ENCODE measurements around the gene FOXG1. TPM values are rescaled to one million over a fixed set of nuclear protein-coding genes. Genes with fewer than 3 reads are reported as not detected.

The FOXG1 gene
- not detected for polyA plus RNA-seq (2012; ENCODE audit: insufficient read depth, insufficient read length, low read depth)

DNA sequence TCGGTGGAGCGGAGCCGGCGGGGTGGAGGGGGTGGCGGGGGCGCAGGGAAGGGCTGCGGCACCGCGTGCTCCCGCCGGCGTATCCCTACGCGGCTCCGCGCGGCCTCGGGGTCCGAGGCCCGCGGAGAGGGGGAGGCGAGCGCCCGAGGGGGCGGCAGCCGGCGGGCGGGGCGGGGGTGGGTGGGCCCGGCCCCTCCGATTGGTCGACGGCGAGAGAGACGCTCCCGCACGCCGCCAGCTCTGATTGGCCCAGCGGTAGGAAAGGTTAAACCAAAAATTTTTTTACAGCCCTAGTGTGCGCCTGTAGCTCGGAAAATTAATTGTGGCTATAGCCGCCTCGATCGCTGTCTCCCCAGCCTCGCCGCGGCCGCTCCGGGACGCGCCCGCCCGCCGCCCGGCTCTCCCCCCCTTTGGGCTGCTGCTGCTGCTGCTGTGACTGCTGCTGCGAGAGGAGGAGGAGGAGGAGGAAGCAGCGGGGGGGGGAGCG lies at the start of gene FOXG1:
Gene FOXG1, plus strand, starts transcription at position 319 of the 487 bp plus-strand sequence. CDS start 493 bp downstream, outside the sequence.
- peaks cover 36% of the 10 kb centered on the region for H3K27me3 ChIP-seq
- DNase-seq = no peak
- H3K36me3 ChIP-seq = no peaks in the 10 kb centered on the region
- TF ChIP-seq, protein P1, sequence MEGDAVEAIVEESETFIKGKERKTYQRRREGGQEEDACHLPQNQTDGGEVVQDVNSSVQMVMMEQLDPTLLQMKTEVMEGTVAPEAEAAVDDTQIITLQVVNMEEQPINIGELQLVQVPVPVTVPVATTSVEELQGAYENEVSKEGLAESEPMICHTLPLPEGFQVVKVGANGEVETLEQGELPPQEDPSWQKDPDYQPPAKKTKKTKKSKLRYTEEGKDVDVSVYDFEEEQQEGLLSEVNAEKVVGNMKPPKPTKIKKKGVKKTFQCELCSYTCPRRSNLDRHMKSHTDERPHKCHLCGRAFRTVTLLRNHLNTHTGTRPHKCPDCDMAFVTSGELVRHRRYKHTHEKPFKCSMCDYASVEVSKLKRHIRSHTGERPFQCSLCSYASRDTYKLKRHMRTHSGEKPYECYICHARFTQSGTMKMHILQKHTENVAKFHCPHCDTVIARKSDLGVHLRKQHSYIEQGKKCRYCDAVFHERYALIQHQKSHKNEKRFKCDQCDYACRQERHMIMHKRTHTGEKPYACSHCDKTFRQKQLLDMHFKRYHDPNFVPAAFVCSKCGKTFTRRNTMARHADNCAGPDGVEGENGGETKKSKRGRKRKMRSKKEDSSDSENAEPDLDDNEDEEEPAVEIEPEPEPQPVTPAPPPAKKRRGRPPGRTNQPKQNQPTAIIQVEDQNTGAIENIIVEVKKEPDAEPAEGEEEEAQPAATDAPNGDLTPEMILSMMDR (IDR thresholded peaks at IDR 0.05; ENCODE audit: low read depth, low read length) = no peak
- H3K4me1 ChIP-seq = no peaks in the 10 kb centered on the region
- H3K9me3 ChIP-seq = no peaks in the 10 kb centered on the region
- H3K4me3 ChIP-seq (ENCODE audit: low read depth, low read length) = no peak within 1 kb of the TSS

DNA sequence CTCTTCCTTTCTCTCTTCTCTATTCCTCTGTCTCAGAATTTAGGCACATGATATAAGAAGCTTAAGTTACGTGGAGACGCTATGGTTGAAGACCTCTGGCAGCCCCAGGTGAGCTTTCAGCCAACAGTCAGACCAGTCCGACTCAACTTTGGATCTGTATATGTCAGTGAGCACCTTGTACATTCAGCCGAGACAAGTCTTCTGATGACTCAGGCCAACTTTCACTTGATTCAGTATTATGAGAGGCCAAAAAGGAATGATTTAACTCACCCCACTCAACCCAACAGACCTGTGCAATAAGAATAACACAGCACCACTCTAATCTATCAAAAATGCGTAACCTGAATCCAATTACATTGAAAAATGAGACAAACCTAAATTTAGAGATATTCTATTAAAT lies 47.5 kb upstream of the FOXG1 start:
- Histone ChIP-seq H3K36me3 (no peaks in the 10 kb centered on the region), H3K9me3 (no peaks in the 10 kb centered on the region), H3K4me3 (ENCODE audit: low read depth, low read length) (no peak overlapping the region), H3K27me3 (no peaks in the 10 kb centered on the region), H3K4me1 (no peaks in the 10 kb centered on the region)
- no peak for DNase-seq
- TF ChIP-seq, protein P1 (IDR thresholded peaks at IDR 0.05; ENCODE audit: low read depth, low read length) = no peak

DNA sequence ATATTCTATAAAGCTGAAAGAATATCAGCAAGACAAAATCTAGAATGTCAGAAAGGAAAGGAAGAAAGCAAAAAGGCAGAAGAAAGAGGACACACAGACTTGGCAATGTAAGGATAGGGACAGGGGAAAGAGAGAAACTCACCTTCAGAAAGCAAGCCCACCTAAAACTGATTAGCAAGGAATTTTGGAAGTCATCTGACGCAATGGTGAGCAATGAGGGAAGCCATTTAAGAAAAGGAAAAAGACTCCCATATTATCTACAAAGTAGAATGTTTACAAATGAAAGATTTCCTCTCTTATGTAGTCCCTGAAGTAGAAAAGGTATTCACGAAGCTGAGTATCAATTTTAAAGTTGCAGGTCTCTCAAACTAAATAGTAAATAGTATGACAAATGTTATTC lies 35.2 kb upstream of the FOXG1 start:
- no peak for DNase-seq
- Histone ChIP-seq H3K9me3 (no peaks in the 10 kb centered on the region), H3K4me3 (ENCODE audit: low read depth, low read length) (no peak overlapping the region), H3K36me3 (no peaks in the 10 kb centered on the region), H3K4me1 (no peaks in the 10 kb centered on the region), H3K27me3 (no peaks in the 10 kb centered on the region)
- TF ChIP-seq, protein P1 (IDR thresholded peaks at IDR 0.05; ENCODE audit: low read depth, low read length) = no peak

DNA sequence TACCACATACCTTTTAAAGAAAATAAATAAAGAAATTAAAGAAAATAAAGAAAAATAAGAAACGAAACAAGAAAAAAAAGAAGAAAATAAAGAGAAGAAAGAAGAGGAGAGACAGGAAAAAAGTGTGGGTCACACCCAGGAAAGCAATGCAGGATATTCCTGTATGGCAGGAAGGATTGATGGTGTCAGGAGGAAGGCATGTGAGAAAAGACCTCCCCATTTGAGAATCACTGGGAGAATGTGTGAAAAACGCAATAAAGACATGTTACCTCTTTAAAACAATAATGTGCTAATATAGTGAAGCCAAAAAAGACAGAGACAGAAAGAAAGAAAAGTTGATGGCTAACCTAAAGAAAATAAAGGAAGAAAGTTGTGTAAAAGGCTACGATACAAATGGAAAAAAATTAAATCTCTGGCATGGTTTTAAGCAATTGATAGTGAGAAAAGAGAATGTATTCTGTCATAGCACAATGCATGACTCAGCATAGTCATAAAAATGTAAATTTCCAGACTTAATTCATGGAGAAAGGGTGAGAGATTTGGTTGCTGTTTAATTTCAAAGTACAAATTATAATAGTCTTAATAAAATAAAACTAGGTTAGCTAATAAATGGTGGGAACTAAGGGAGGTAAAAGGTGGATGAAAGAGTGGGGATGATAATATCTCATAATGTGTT lies 24.3 kb upstream of the FOXG1 start:
- no peaks in the 10 kb centered on the region for H3K4me1 ChIP-seq
- H3K9me3 ChIP-seq = no peaks in the 10 kb centered on the region
- H3K4me3 ChIP-seq (ENCODE audit: low read depth, low read length) = no peak overlapping the region
- no peaks in the 10 kb centered on the region for H3K36me3 ChIP-seq
- TF ChIP-seq, protein P1 (IDR thresholded peaks at IDR 0.05; ENCODE audit: low read depth, low read length) = no peak
- no peak for DNase-seq
- H3K27me3 ChIP-seq = no peaks in the 10 kb centered on the region

DNA sequence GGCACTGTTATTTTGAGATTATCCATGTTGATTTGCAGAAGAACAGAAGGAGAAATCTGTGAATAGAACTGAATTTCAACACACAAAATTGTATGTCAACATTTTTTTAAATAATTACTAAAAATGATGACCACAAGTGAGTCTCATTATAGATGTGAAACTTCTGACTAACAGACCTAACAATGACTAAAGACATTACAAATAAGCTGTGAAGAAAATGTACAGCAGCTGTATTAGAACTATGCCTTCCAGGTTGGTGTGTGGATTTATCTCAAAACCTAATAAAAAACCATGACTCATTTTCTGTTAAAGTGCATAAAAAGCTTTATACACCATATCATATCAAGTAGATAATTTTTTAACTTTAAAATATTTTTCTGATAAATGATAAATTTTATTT lies 22.5 kb upstream of the FOXG1 start:
- no peaks in the 10 kb centered on the region for H3K27me3 ChIP-seq
- H3K4me1 ChIP-seq = no peaks in the 10 kb centered on the region
- H3K36me3 ChIP-seq = no peaks in the 10 kb centered on the region
- TF ChIP-seq, protein P1 (IDR thresholded peaks at IDR 0.05; ENCODE audit: low read depth, low read length) = no peak
- no peaks in the 10 kb centered on the region for H3K9me3 ChIP-seq
- no peak for DNase-seq
- H3K4me3 ChIP-seq (ENCODE audit: low read depth, low read length) = no peak overlapping the region

DNA sequence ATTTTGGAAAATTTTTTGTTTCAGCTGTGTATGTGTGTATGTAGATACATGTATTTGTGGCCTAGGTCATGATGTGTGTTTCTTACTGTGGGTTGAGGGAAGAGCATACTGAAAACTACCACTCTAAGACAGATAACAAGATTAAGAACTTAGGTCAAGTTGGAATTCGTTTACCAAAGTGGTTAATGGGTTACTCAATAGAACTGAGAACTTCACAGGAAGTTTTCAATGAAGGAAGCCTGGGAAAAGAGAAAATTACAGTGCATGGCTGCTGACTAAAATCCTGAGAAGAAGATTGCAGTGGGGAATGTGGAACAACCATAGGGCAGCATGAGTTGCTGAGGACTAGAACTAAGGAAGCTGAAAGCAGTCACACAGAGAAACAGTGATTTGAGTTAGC lies 21.4 kb upstream of the FOXG1 start:
- no peak for DNase-seq
- Histone ChIP-seq H3K27me3 (no peaks in the 10 kb centered on the region), H3K4me1 (no peaks in the 10 kb centered on the region), H3K36me3 (no peaks in the 10 kb centered on the region), H3K9me3 (no peaks in the 10 kb centered on the region), H3K4me3 (ENCODE audit: low read depth, low read length) (no peak overlapping the region)
- TF ChIP-seq, protein P1 (IDR thresholded peaks at IDR 0.05; ENCODE audit: low read depth, low read length) = no peak
